T-helper 17 cell (primary cell): ENCODE results near the gene AMBP. TPM values are rescaled to one million over a fixed set of nuclear protein-coding genes. Genes with fewer than 3 reads are reported as not detected.

ENCODE experiments used
- ATAC-seq: fragments of 150-1000 bp; cut with Tn5 transposase; 2 replicates; pipeline ENCODE4 v1.10.0; 2021; ENCODE audit warnings: mild to moderate bottlenecking, moderate library complexity
- DNase-seq, 3 donors: peaks; one replicate each; pipeline versions ENCODE4 v3.0.0 to v3.0.0-alpha.2; 2020 to 2021
- H3K9me3 ChIP-seq: one replicate; pipeline ENCODE4 v1.7.0; 2013; ENCODE audit warnings: low read length, mild to moderate bottlenecking; ENCODE audit not compliant: control insufficient read depth, poor library complexity, severe bottlenecking
- H3K27ac Mint-ChIP-seq: one replicate; pipeline ENCODE4 v1.8.0; 2022; ENCODE audit warnings: mild to moderate bottlenecking, moderate library complexity, mixed read lengths
- H3K27me3 Mint-ChIP-seq: one replicate; pipeline ENCODE4 v1.8.0; 2022; ENCODE audit warnings: mixed read lengths
- H3K36me3 Mint-ChIP-seq: one replicate; pipeline ENCODE4 v1.8.0; 2022; ENCODE audit warnings: low read depth, mixed read lengths
- H3K4me1 Mint-ChIP-seq: one replicate; pipeline ENCODE4 v1.8.0; 2022; ENCODE audit warnings: mild to moderate bottlenecking, mixed read lengths
- H3K4me3 Mint-ChIP-seq: one replicate; pipeline ENCODE4 v1.8.0; 2022; ENCODE audit warnings: mild to moderate bottlenecking, moderate library complexity, mixed read lengths
- total RNA-seq, 4 donors: library from RNA in 2 of 4; stranded (reverse) in 2 of 4; gene quantifications; one replicate each; pipeline ENCODE4 v1.2.3 and lab custom pipeline; 2022 to 2026

The AMBP gene
- total RNA-seq, 2 donors from 2014 or later, result not detected

DNA sequence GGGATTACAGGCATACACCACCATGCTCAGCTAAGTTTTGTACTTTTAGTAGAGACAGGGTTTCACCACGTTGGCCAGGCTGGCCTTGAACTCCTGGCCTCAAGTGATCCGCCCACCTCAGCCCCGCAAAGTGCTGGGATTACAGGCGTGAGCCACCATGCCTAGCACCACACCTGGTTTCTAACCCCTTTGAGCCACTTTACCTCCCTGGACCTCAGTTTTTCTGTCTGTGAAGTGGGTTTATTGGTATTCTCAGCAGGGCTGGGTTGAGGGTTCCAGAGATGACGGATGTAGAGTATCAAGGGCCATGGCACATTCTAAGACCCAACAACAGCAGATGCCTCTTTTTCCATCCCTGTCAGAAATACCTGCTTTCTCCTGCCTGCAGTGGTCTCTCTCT is 38.6 kb downstream of the AMBP start:
- Mint-ChIP-seq H3K36me3 (peaks cover 6% of the 10 kb centered on the region), H3K4me3 (no peak overlapping the region), H3K27ac (no peak overlapping the region), H3K4me1 (no peaks in the 10 kb centered on the region), H3K27me3 (no peaks in the 10 kb centered on the region)
- ATAC-seq, result no peak
- no peaks in the 10 kb centered on the region for H3K9me3 ChIP-seq
- no peak for DNase-seq

DNA sequence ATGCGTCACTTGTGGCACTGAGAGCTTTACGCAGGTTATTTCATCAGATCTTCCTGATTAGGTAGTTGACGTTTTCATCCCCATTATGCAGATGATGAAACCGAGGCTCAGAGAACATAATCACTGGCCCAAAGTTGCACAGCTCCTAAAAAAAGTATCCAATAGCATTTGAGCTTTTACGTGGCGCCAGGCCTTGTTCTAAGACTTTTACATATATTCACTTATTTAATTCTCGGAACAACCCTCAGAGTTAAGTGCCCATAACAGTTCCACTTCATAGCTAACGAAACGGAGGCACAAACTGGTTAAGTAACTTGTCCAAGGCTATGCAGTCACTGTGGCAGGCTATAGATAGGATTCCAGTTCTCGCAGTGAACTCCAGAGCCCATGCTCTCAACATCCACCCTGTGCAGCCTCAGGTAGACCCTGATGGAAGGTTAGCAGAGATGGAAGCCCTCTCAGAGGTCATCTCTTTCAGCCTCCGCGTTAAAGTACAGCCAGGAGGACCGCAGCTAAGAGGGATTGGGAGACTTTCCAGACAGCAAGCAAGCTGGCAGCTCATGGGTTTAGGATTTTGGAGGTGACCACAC is 39.3 kb downstream of the AMBP start:
- no peaks in the 10 kb centered on the region for H3K4me1 Mint-ChIP-seq
- H3K27ac Mint-ChIP-seq, result no peak overlapping the region
- H3K4me3 Mint-ChIP-seq, result no peak overlapping the region
- H3K27me3 Mint-ChIP-seq, result no peaks in the 10 kb centered on the region
- ATAC-seq, result no peak
- no peaks in the 10 kb centered on the region for H3K9me3 ChIP-seq
- peaks cover 6% of the 10 kb centered on the region for H3K36me3 Mint-ChIP-seq
- DNase-seq, result no peak

GRCh38 chr9:114037961-114038723 is 40.0 kb downstream of the AMBP start:
- Mint-ChIP-seq H3K27ac (no peak overlapping the region), H3K36me3 (peaks cover 6% of the 10 kb centered on the region), H3K4me1 (no peaks in the 10 kb centered on the region), H3K27me3 (no peaks in the 10 kb centered on the region), H3K4me3 (no peak overlapping the region)
- H3K9me3 ChIP-seq, result no peaks in the 10 kb centered on the region
- ATAC-seq, result no peak
- no peak for DNase-seq

- no peak for ATAC-seq
Observed at GRCh38 chr9:114037249-114037648, 40.9 kb downstream of the AMBP start.

DNA sequence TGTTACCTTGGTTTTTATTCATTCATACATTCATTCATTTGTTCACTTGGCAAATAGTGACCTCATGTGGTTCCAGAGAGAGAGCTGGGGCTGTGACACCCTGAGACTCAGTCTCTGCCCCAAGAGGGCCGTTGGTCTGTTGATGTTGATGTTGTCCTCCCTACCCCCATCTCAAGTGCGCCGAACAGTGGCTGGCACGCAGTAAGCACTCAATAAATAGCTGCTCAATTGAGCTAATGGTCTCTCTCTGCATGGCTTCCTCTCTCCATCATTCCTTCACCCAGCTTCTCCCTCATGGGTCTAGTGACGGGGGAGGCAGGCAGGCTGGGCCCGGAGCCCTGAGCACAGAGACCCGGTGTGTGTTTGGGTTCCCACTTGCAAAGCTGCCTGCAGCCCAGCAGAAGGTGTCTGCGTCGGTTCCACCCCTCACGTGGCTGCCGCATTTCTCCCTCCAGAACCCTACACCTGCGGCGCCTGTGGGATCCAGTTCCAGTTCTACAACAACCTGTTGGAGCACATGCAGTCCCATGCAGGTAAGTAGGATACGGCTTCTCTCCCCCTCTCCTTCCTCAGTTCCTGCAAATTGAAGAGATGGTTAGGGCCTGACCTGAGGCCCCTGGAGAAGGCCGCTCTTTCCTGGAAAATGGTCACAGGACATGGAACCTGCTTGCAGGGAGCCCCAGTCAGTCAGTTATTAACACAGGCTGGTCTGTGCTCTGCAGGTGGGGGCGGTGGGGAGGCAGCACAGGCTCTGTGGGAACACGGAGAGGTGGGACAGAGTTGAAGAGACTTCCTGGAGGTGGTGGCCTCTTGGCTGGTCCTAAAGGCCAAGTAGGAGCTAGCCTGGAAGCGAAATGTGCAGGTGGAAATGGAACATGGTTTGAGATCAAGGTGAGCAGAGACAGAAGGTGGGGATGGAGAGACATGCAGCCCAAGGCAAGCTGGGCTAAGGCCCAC is 42.0 kb downstream of the AMBP start:
- no peak overlapping the region for H3K4me3 Mint-ChIP-seq
- H3K4me1 Mint-ChIP-seq, result no peaks in the 10 kb centered on the region
- ATAC-seq, result no peak
- no peak for DNase-seq
- no peaks in the 10 kb centered on the region for H3K9me3 ChIP-seq
- H3K27ac Mint-ChIP-seq, result no peak overlapping the region
- H3K27me3 Mint-ChIP-seq, result no peaks in the 10 kb centered on the region
- H3K36me3 Mint-ChIP-seq, result peaks cover 6% of the 10 kb centered on the region

More at GRCh38 chr9:114037249-114037648, 40.9 kb downstream of the AMBP start:
- H3K27me3 Mint-ChIP-seq, result no peaks in the 10 kb centered on the region
- H3K9me3 ChIP-seq, result no peaks in the 10 kb centered on the region
- DNase-seq, result no peak
- H3K4me1 Mint-ChIP-seq, result no peaks in the 10 kb centered on the region
- peaks cover 6% of the 10 kb centered on the region for H3K36me3 Mint-ChIP-seq
- H3K4me3 Mint-ChIP-seq, result no peak overlapping the region
- no peak overlapping the region for H3K27ac Mint-ChIP-seq

DNA sequence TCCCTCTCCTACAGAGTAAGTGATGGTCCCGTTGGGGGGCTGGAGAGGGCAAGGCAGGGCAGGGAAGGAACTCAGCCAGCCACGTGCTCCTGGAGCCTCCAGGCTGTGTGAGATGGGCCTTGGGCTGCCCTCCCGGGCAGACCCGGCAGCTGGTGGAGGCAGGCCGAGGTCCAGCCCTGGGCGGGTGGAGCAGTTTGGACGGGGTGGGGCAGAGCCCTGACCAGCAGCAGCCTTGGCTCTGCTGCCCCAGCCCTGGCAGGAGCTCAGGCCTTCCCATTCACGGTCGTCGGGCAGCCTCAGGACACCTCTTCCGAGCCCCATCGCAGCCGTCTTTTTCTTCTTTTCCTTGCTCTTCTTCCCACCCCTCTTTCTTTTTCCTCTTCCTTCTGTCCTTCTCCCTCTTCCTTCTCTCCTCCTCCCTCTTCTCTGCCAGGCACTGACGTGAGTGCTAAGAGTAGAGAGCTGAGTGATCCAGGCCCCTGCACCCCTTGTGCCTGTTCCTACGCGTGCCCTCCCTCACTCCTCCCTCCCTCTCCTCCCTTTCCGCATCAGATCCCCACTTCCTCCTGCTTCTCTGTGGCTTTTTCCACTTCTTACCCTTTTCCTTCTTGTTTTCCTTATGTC is 42.8 kb downstream of the AMBP start:
- Mint-ChIP-seq H3K36me3 (peaks cover 6% of the 10 kb centered on the region), H3K27ac (no peak overlapping the region), H3K27me3 (no peaks in the 10 kb centered on the region), H3K4me3 (no peak overlapping the region), H3K4me1 (no peaks in the 10 kb centered on the region)
- H3K9me3 ChIP-seq, result no peaks in the 10 kb centered on the region
- no peak for ATAC-seq
- DNase-seq, result no peak

GRCh38 chr9:114034661-114035062 is 43.4 kb downstream of the AMBP start:
- DNase-seq, result no peak
- no peaks in the 10 kb centered on the region for H3K9me3 ChIP-seq
- Mint-ChIP-seq H3K36me3 (peaks cover 6% of the 10 kb centered on the region), H3K4me1 (no peaks in the 10 kb centered on the region), H3K27me3 (no peaks in the 10 kb centered on the region), H3K4me3 (no peak overlapping the region), H3K27ac (no peak overlapping the region)
- no peak for ATAC-seq

- no peak overlapping the region for H3K27ac Mint-ChIP-seq
- peaks cover 6% of the 10 kb centered on the region for H3K36me3 Mint-ChIP-seq
- H3K27me3 Mint-ChIP-seq, result no peaks in the 10 kb centered on the region
- DNase-seq, result no peak
- H3K4me3 Mint-ChIP-seq, result no peak overlapping the region
- H3K4me1 Mint-ChIP-seq, result no peaks in the 10 kb centered on the region
- H3K9me3 ChIP-seq, result no peaks in the 10 kb centered on the region
- no peak for ATAC-seq
Observed at GRCh38 chr9:114034196-114034595, 43.9 kb downstream of the AMBP start.

DNA sequence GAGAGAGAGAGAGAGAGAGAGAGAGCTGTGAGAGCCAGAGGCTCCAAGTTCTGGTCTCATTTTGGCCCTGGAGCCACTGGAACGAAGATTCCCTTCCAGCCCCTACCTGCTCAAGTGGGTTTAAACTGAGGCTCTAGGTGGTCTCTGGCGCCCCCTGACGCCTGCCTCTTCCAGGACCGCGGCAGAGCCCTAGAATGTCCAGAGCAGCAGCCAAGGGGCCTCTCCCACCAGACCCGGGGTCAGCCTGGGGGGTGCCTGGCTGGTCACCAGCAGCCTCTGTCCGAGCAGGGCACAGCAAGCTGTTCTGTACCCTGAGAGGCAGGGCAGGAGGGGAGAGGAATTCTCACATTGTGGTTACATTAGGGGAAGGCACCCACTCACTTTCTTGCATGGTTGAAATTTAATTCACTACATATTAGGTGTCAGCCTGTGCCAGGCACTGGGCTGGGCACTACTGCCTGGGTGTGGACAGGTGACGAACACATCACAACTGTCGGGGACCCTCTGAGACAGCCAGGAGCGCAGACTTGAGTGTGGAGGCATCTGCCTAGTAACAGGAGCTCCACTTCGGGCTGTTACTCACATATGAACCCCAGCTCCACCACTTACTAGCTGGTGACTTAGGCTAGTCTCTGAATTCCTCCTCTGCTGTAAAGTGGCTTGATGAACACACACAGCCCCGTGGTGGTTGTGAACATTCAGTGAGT is 44.5 kb downstream of the AMBP start:
- Mint-ChIP-seq H3K27ac (no peak overlapping the region), H3K36me3 (peaks cover 6% of the 10 kb centered on the region), H3K4me3 (no peak overlapping the region), H3K27me3 (no peaks in the 10 kb centered on the region), H3K4me1 (no peaks in the 10 kb centered on the region)
- no peak for ATAC-seq
- no peaks in the 10 kb centered on the region for H3K9me3 ChIP-seq
- no peak for DNase-seq

GRCh38 chr9:114031948-114032840 is 45.9 kb downstream of the AMBP start:
- DNase-seq (no peak), ATAC-seq (no peak)
- peaks cover 6% of the 10 kb centered on the region for H3K36me3 Mint-ChIP-seq
- no peak overlapping the region for H3K27ac Mint-ChIP-seq
- H3K9me3 ChIP-seq, result no peaks in the 10 kb centered on the region
- H3K27me3 Mint-ChIP-seq, result no peaks in the 10 kb centered on the region
- H3K4me3 Mint-ChIP-seq, result no peak overlapping the region
- H3K4me1 Mint-ChIP-seq, result no peaks in the 10 kb centered on the region

DNA sequence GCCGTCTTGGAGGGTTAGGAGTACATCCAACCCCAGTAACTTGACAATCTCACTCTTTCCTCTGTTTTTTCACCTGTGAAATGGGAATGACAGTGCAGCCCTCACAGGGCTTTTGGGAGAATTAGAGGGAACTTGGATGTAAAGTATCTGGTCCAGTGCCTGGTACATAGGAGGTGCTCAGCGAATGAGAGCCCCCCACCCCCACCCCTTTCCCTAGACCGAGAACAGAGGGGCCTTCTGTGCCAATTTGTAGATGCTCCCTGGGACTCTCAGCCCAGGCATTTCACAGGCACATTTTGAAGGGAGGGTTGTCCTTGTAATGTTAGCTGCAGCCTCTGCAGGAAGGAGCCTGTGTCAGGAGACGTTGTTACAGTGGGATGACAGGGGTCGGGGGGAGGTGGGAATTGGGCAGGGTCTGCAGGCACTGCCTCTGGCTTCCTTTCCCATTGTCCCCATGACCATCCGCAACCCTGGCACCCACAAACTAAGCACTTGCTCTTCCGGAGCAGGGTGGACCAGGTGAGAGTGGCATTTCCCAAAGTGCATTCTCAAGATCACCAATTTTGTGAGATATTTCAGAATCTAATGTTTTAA is 47.0 kb downstream of the AMBP start:
- no peak for ATAC-seq
- Mint-ChIP-seq H3K4me1 (no peaks in the 10 kb centered on the region), H3K36me3 (peaks cover 6% of the 10 kb centered on the region), H3K4me3 (no peak overlapping the region), H3K27me3 (no peaks in the 10 kb centered on the region), H3K27ac (no peak overlapping the region)
- H3K9me3 ChIP-seq, result no peaks in the 10 kb centered on the region
- DNase-seq, result no peak
